ENCODE results near the gene SENP8.

The SENP8 gene

GRCh38 chr15:72154316-72154715 lies 36.1 kb downstream of the SENP8 start:
- TF ChIP-seq, protein P1, sequence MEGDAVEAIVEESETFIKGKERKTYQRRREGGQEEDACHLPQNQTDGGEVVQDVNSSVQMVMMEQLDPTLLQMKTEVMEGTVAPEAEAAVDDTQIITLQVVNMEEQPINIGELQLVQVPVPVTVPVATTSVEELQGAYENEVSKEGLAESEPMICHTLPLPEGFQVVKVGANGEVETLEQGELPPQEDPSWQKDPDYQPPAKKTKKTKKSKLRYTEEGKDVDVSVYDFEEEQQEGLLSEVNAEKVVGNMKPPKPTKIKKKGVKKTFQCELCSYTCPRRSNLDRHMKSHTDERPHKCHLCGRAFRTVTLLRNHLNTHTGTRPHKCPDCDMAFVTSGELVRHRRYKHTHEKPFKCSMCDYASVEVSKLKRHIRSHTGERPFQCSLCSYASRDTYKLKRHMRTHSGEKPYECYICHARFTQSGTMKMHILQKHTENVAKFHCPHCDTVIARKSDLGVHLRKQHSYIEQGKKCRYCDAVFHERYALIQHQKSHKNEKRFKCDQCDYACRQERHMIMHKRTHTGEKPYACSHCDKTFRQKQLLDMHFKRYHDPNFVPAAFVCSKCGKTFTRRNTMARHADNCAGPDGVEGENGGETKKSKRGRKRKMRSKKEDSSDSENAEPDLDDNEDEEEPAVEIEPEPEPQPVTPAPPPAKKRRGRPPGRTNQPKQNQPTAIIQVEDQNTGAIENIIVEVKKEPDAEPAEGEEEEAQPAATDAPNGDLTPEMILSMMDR (conservative IDR thresholded peaks at IDR 0.05; ENCODE audit: low read length), result no peak
- no peak overlapping the region for H3K4me3 ChIP-seq (ENCODE audit: low read length)
- DNase-seq (ENCODE audit: low read depth), result no peak

GRCh38 chr15:72155003-72155621 lies 36.9 kb downstream of the SENP8 start:
- peak; percentile 37 for DNase-seq (ENCODE audit: low read depth)
- peak overlapping the region; percentile 64 for H3K4me3 ChIP-seq (ENCODE audit: low read length)
- TF ChIP-seq, protein P1 (conservative IDR thresholded peaks at IDR 0.05; ENCODE audit: low read length), result no peak

DNA sequence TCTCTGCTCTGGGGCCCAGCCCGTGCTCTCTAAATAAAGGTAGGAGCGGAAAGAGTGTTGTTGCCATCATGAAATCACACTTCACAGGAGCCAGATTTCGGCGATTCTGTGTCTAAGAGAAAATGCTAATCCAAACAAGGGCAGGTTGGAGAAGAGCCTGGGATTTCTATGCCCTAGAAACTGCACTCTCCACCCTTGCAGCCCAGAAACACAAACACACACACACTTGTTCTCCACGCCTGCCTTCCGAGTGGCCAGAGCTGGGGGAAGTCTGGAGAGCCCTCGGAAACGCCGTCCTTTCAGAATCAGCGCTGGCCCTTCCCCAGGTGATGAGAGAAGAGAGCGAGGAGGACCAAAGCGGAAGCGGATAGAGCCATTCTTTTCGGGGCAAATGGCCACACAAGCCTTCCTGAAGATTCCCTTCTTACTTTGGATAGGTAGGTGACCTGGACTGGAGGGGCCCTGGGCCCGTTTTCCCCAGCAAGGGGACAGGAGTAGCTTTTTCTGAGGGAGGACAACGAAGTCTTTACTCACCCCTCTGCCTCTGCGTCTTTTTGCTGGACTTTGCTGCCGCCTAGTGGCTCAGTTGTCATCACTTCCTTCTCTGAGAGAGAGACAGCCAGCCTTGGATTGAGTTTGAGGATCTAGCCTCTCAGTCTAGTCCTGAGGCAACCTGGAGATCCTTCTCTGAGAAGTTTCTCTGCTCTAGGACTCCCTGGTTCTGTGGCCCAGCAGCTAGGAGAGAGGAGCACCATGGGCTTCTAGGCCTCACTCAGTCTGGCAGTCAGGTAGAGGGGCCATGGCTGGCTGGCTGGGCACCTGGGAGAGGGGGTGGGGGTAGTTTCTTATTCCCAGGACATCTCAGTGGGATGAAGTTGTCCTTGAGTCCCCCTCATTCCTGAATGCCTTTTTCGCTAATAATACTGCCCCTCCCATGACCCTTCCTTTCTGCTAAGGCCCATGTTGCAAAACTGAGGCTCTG lies 37.7 kb downstream of the SENP8 start:
- TF ChIP-seq, protein P1 (conservative IDR thresholded peaks at IDR 0.05; ENCODE audit: low read length), result peak; percentile 95
- peak overlapping the region; percentile 64 for H3K4me3 ChIP-seq (ENCODE audit: low read length)
- DNase-seq (ENCODE audit: low read depth), result peak; percentile 74

DNA sequence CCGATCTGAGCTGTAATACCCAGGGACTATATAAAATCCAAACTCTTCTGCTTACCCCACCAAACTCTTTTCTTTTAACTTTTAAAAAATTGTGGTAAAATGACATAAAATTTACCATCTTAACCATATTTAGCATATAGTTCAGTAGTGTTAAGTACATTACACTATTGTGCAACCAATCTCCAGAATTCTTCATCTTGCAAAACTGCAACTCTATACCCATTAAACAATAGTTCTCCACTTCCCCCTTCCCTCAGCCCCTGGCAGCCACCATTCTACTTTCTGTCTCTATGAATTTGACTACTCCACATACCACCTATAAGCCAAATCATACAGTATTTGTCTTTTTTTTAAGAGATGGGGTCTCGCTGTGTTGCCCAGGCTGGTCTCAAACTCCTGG lies 38.7 kb downstream of the SENP8 start:
- H3K4me3 ChIP-seq (ENCODE audit: low read length), result no peak overlapping the region
- no peak for DNase-seq (ENCODE audit: low read depth)
- TF ChIP-seq, protein P1 (conservative IDR thresholded peaks at IDR 0.05; ENCODE audit: low read length), result no peak

DNA sequence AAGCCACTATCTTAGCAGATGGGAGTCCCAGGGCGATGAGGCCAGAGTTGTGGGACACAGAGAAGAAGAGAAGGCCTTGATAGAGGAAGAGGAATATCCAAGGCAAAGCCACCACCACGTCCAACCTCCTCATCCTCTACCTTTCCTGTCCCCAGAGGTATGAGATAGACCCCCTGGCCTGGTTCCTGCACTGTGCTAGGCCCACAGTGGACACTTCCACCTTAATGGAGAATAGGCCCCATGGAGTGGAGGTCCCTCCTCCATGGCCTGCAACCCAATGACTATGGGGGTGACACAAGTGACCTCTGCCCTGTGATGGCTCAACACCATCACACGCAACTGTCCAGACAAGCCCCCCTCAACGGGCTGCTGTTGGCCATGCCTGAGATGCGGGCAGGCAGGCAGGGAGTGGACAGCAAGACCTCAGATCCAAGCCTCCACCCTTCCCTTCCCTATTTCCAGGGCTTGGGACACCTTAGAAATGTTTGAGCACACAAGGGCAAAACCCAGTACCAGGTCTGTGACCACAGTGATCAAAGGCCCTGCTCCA lies 42.6 kb downstream of the SENP8 start:
- DNase-seq (ENCODE audit: low read depth), result no peak
- H3K4me3 ChIP-seq (ENCODE audit: low read length), result no peak overlapping the region
- TF ChIP-seq, protein P1 (conservative IDR thresholded peaks at IDR 0.05; ENCODE audit: low read length), result no peak

GRCh38 chr15:72161361-72162132 lies 43.3 kb downstream of the SENP8 start:
- no peak overlapping the region for H3K4me3 ChIP-seq (ENCODE audit: low read length)
- DNase-seq (ENCODE audit: low read depth), result no peak
- TF ChIP-seq, protein P1 (conservative IDR thresholded peaks at IDR 0.05; ENCODE audit: low read length), result no peak
